CD1c-positive myeloid dendritic cell (primary cell): ENCODE results near the gene ZBTB42.
"Not testable (repeated sequence)": the region's sequence is repeated elsewhere in the genome, so short reads cannot be mapped to it uniquely, and the experiment has no call there.

ENCODE experiments used
- DNase-seq: peaks from one replicate; pipeline ENCODE4 v3.0.0-alpha.2; 2016; ENCODE audit errors: extremely low spot score

ZBTB42 gene

GRCh38 chr14:104806625-104807465 lies 5.9 kb downstream of the ZBTB42 start:
- DNase-seq: no peak

GRCh38 chr14:104808456-104808855 lies 7.6 kb downstream of the ZBTB42 start:
- no peak for DNase-seq

DNA sequence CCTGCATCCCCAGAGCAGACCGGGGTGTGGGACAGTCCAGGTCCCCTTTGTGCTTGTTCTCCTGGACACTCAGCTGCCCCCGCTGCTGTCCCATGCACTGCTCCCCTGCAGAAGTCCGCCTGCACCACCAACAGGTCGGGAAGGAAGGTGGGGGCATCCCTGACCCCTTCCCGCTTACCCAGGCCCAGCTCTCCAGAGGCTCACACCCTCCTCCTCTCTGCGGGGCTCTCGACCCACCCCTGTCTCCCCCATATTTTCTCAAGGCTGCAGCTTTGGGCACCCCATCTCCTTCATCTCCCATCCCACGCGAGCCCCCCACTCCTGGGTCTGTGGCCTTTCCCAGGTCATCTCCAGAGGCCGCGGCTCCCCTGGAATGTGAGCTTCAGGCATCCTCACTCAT lies 9.4 kb downstream of the ZBTB42 start:
- DNase-seq: no peak

- DNase-seq: no peak
These were observed 12.4 kb downstream of the ZBTB42 start for GRCh38 chr14:104813286-104813685.

GRCh38 chr14:104814701-104815100 lies 13.8 kb downstream of the ZBTB42 start:
- DNase-seq: not testable (repeated sequence)

DNA sequence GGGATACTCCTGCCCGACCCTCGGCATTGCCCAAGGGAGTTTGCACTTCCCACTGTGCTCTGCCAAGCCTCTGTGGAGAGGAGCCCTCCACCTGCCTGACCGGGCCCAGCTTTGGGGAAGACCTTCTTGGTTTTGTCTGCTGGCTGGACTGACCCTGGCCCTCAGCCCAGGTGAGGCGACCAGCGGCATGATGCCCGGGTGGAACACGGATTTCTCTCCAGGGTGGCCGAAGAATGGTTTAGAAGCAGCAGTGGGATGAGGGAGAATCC lies 15.6 kb downstream of the ZBTB42 start:
- no peak for DNase-seq

- DNase-seq: no peak
These were observed 17.2 kb downstream of the ZBTB42 start for GRCh38 chr14:104817930-104818713.

DNA sequence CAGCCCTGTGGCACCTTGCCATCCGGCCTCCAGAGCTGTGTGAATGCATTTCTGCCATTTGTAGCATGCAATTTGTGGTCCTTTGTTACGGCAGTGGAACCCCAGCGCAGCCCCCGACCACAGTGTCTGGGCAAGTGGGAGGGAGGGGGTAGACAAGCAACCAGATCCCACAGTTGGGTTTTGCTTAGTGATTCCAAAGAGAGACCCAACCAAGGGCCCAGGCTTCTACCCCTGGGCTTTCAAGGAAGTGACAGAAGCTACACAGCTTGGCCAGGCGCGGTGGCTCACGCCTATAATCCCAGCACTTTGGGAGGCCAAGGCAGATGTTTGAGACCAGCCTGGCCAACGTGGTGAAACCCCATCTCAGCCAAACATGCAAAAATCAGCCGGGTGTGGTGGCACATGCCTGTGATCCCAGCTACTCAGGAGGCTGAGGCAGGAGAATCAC lies 17.8 kb downstream of the ZBTB42 start:
- no peak for DNase-seq

DNA sequence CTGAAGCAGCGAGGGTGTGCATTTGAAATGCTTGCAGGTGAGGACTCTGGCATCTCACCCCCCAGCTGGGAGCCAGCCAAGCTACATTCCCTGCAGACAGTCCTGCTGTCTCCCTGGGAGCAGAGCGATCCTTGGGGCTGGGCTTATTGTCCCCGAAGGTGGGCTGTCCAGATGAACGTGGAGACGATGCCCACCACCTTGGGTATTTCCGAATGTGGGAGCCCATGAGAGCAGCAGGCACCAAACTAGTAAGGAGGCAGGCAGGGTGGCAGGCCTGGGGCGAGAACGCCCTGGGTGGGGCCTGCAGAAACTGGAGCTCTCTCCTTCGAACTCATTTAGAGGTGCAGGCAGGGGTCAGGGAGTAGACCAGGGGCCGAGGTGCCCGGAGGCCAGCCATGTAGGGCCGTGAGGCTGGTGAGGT lies 18.5 kb downstream of the ZBTB42 start:
- no peak for DNase-seq

DNA sequence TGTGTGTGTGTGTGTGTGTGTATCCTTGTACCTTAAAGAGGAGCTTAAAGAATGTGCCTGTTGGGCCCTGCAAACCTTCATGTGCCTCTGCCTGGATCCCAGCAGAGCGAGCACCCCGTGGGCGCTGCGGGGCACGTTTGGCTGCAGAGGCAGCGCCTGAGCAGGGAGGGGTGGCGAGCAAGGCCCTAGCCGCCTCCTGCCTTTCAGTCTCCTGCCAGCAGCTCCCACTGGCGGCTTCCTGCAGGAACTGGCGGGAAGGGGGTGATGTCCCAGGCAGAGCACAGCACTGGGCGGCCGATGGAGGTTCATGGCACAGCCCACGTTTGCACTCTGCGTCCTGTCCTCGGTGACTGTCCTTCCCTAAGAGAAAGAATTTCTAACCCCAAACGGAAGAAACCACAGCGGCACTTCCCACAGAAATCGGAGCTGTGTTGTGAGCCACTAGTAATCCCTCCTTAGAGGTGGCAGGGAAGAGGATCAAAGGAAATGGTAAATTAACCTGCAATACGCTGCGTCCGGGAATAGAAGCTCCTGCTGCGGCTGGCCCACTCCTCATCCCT lies 19.8 kb downstream of the ZBTB42 start:
- DNase-seq: no peak

DNA sequence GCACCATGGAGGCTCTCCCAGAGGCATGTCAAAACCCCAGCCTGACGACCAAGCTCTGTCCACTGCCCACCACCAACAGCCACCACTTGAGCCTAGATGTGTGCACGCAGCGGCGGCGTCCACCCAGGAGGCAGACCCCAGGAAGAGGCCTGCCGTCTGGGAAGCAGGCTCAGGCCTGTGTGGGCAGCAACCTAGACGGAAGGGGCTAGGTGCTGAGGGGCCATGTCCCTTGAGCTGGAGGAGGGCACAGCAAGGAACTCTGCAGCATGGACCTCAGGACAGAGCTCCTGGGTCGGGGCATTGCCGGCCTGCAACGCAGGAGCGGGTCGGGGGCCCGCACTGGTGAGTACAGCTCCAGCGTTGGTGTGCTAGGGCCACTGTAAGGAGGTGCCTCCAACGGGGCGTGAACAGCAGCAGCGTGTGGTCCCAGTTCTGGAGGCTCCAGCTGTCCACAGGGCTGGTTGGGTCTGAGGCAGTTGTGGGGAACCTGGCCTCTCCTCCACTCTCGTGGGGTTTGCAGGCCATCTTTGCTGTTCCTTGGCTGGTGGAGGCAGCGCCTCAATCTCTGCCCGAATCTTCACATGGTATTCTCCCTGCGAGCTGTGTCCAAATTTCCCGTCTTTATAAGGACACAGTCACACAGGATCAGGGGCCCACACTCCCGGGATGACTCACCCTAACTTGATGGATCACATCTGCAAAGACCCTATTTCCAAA lies 20.5 kb downstream of the ZBTB42 start:
- DNase-seq: no peak

DNA sequence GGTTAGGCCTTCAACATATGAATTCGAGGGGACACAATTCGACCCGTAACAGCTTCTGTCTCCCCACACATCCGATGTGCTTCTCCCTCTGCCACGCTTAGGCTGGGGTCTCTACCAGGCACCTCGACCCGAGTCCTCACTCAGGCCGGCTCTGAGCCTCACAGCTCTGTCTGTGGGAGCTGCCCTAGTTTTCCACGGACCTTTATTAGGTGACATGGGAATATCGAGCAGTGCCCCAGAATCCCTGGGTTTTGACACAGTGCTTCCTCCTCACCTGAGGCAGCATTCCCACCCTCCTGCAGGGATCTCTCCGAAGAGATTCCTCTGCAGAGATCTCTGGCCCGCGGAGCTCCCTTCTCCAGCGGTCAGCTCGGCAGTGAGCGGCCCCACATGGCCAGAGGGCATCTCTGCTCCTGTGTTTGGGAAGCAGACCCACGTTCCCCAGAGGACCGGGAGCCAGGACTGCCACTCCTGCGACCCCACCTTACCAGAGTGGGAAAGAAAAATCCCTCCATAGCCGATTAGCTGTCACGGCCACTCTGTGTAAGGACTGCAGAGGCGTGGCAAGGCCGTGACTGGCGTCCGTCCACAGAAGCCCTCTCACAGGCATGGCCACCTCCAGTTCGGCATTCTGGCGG lies 21.2 kb downstream of the ZBTB42 start:
- DNase-seq: no peak

DNA sequence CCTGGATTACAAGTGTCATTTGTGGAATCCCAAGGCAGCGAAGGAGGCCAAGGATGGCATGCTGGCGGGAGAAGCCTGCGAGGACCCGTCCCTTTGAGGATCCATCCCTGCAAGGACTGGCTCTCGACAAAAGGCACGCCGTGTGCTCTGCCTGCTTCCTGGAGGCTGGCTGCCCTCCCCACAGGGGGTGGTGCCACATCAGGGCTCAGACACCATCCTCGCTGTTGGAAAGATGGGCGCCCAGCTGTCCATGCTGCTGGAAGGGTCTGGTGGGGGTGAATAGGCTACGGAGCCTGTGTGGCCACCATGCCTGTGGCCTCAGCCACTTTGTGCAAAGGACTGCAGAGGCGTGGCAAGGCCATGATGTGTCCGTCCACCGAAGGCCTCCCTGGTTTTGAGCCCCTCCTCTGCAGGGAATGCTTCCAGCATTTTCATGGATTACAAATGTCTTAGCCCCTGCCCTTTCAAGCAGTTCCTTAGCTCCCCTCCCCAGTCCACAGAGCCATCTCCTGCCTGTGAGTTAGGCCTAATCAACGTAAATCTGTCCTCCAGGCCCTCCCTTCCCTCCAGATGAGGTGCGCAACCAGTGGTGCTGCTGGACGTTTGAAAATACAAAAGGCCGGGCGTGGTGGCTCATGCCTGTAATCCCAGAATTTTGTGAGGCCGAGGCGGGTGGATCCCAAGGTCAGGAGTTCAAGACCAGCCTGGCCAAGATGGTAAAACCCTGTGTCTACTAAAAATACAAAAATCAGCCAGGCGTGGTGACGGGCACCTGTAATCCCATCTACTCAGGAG lies 22.1 kb downstream of the ZBTB42 start:
- no peak for DNase-seq

- DNase-seq: no peak
These were observed 23.6 kb downstream of the ZBTB42 start for GRCh38 chr14:104824353-104824997.

DNA sequence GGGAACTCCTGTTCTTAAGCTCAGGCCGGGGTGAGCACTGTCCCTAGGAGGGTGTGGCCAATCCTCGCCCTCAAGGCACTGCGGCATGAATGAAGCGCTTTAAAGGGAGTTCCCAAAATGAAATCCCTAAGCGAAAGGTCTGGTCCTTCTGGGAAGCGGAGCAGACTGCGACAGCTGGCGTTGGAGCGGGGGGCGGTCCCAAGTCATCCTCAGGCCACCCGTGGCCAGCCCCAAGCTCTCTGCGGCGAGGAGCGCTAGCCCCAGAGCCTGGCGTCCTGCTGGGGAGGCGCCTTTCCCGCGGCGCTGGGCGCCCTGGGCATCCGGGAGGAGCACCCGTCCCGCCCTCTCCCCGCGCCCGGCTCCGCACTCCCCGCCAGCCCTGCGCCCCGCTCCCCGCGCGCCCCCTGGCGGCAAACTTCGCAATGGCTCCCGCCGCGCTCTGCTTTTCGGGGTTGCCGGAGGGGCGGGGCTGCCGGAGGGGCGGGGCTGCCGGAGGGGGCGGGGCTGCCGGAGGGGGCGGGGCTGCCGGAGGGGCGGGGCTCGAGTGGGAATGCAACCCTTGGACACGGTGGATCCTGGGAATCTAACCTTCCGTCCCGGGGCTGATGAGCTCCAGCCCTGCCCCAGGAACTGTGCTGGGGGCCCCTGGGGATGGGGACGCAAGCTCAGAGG lies 25.4 kb downstream of the ZBTB42 start:
- DNase-seq: peak; percentile 96

- no peak for DNase-seq
These were observed 25.9 kb downstream of the ZBTB42 start for GRCh38 chr14:104826861-104827176.

GRCh38 chr14:104827177-104828055 lies 26.5 kb downstream of the ZBTB42 start:
- DNase-seq: peak; percentile 51

DNA sequence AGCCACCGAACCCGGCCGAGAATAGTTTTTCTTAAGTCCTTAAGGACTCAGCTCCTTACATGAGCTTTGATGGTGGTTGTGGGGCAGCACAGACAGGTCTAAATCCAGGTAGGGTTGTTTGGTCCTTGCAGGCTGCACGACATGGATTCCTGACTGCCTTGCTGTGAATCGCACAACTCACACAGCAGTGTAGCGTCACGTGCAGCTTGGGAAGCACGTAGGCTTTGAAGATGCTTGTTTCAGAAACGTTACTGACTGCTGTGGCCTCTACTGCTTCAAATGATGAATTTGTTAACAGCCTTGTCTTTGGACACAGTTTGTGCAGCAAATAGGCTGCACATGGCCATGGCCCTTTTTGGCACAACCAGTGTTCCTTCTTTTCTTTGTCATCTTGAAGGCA lies 29.9 kb downstream of the ZBTB42 start:
- DNase-seq: no peak
